Lung (tissue), 12 donors: ENCODE measurements around the gene KRT17. TPM values are rescaled to one million over a fixed set of nuclear protein-coding genes. Genes with fewer than 3 reads are reported as not detected.

Experiments
- ATAC-seq: fragments of 200-7000 bp; cut with Tn5 transposase; one replicate; pipeline ENCODE4 v1.9.1; 2020; ENCODE audit warnings: moderate number of reproducible peaks; ENCODE audit not compliant: insufficient read depth, low FRiP score
- DNase-seq, 3 donors: peaks; one replicate each; pipeline ENCODE4 v3.0.0-alpha.2; 2013 to 2017
- H3K27ac ChIP-seq, 2 donors: one replicate each; pipeline ENCODE4 v1.5.1; 2013; ENCODE audit warnings: mild to moderate bottlenecking in 2 of 2, moderate library complexity in 2 of 2, control low read depth in 1 of 2, inconsistent platforms in 1 of 2, low read depth in 1 of 2, low read length in 1 of 2
- H3K27me3 ChIP-seq, 3 donors: one replicate each; pipeline ENCODE4 v1.5.1; 2013; ENCODE audit warnings: low read length in 2 of 3; ENCODE audit not compliant: control insufficient read depth in 3 of 3, insufficient read depth in 3 of 3
- H3K36me3 ChIP-seq, 4 donors: one replicate each; pipeline ENCODE4 v1.5.1; 2013; ENCODE audit warnings: low read length in 4 of 4, mild to moderate bottlenecking in 1 of 4, moderate library complexity in 1 of 4; ENCODE audit not compliant: control insufficient read depth in 4 of 4, insufficient read depth in 4 of 4
- H3K4me1 ChIP-seq, 5 donors: one replicate each; pipeline ENCODE4 v1.5.1; 2013; ENCODE audit warnings: low read length in 5 of 5, mild to moderate bottlenecking in 2 of 5, moderate library complexity in 1 of 5; ENCODE audit not compliant: control insufficient read depth in 5 of 5, insufficient read depth in 5 of 5
- H3K4me3 ChIP-seq: one replicate; pipeline ENCODE4 v1.5.1; 2013; ENCODE audit warnings: mild to moderate bottlenecking, control low read depth, moderate library complexity
- H3K9ac ChIP-seq, 2 donors: one replicate each; pipeline ENCODE4 v1.5.1; 2013; ENCODE audit warnings: low read length in 2 of 2, control low read depth in 1 of 2; ENCODE audit not compliant: insufficient read depth in 1 of 2
- H3K9me3 ChIP-seq, 4 donors: one replicate each; pipeline ENCODE4 v1.5.1; 2013; ENCODE audit warnings: low read length in 3 of 4, mild to moderate bottlenecking in 1 of 4, moderate library complexity in 1 of 4; ENCODE audit not compliant: control insufficient read depth in 4 of 4, insufficient read depth in 3 of 4
- CTCF ChIP-seq: IDR thresholded peaks from 2 replicates; pipeline ENCODE4 v1.5.1; 2012; ENCODE audit warnings: mild to moderate bottlenecking; ENCODE audit errors: control extremely low read depth, extremely low read depth
- WGBS, 2 donors: extraction: QIAGEN DNeasy Blood & Tissue Kit; methylation state at CpG; one replicate each; pipeline ENCODE4 v1.1.7; 2013; 5-methylcytosine and 5-hydroxymethylcytosine counted together
- polyA plus RNA-seq, 2 donors: library from polyadenylated mRNA; stranded (reverse); fragments of 200-250 nt; gene quantifications; one replicate each; pipeline ENCODE4 v1.2.1, GENCODE V29; 2013
- total RNA-seq, 2 donors: library from RNA; depleted of rRNA in 1 of 2; stranded (reverse); fragments of >200 nt in 1 of 2; gene quantifications; one replicate each; pipeline ENCODE4 v1.2.1, GENCODE V29; 2014 to 2021
- donor health status: control.
- donor health status: control.
- donor health status: Bipolar disorder and iron deficiency.
- donor health status: healthy.
- donor health status: DM: yes; HTN: yes; CAD: no.

Gene KRT17
- total and polyA plus RNA-seq, 4 donors: 27.3 to 47.2 (median 42.6) TPM

GRCh38 chr17:41594363-41594915 lies 29.9 kb downstream of the KRT17 start:
- Histone ChIP-seq H3K9ac (no peak overlapping the region), H3K27me3 (no peaks in the 10 kb centered on the region), H3K4me3 (no peak overlapping the region), H3K27ac (no peak overlapping the region), H3K36me3 (no peaks in the 10 kb centered on the region), H3K9me3 (no peaks in the 10 kb centered on the region), H3K4me1 (no peaks in the 10 kb centered on the region)
- DNase-seq (no peak), ATAC-seq (no peak)
- no peak for TF ChIP-seq CTCF
- 62 to 70% methylated on average over 3 of the region's 3 CpGs for WGBS, 2 donors

GRCh38 chr17:41593306-41593981 lies 30.9 kb downstream of the KRT17 start:
- no peak for TF ChIP-seq CTCF
- Histone ChIP-seq H3K9me3 (no peaks in the 10 kb centered on the region), H3K36me3 (no peaks in the 10 kb centered on the region), H3K4me3 (no peak overlapping the region), H3K27ac (no peak overlapping the region), H3K9ac (no peak overlapping the region), H3K4me1 (no peaks in the 10 kb centered on the region), H3K27me3 (no peaks in the 10 kb centered on the region)
- WGBS, 2 donors: 64 to 82% methylated on average over 6 to 8 of the region's 8 CpGs
- no peak for DNase-seq
- ATAC-seq: no peak

GRCh38 chr17:41592601-41593305 lies 31.6 kb downstream of the KRT17 start:
- no peak for TF ChIP-seq CTCF
- WGBS, 2 donors: 74 to 82% methylated on average over 12 of the region's 12 CpGs
- H3K36me3 ChIP-seq: no peaks in the 10 kb centered on the region
- no peak overlapping the region for H3K9ac ChIP-seq
- DNase-seq (no peak), ATAC-seq (no peak)
- no peaks in the 10 kb centered on the region for H3K4me1 ChIP-seq
- H3K9me3 ChIP-seq: no peaks in the 10 kb centered on the region
- no peak overlapping the region for H3K4me3 ChIP-seq
- H3K27me3 ChIP-seq: no peaks in the 10 kb centered on the region
- H3K27ac ChIP-seq: no peak overlapping the region
